GM12874 (cell line): ENCODE data around the gene IFIT1.

Experiments
- CTCF ChIP-seq: IDR thresholded peaks from 2 replicates; pipeline ENCODE4 v1.5.1; 2011; ENCODE audit warnings: low read depth, mild to moderate bottlenecking, control low read depth, low read length, moderate library complexity; ENCODE audit not compliant: insufficient read depth

The IFIT1 gene

GRCh38 chr10:89393898-89394297 is 1.5 kb downstream of the IFIT1 start:
- no peak for TF ChIP-seq CTCF

DNA sequence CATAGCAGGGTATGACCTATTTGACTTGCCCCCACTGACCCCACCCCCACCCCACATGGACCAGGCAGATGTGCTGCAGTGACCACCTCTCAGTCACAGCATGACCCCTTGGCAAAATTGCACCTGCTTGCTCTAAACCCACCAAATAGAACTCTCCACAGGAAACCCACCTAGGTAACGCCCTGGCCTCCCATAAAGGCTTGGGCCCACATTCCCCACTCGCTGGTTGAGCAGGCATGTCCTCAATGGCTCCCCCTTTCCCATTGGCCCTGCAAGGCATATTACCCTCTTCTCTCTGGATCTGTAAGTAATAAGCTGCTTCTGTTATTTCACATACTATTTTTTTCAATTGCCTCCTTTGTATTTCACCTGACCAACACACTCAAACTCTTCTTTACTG is 2.7 kb downstream of the IFIT1 start:
- TF ChIP-seq CTCF, result no peak

DNA sequence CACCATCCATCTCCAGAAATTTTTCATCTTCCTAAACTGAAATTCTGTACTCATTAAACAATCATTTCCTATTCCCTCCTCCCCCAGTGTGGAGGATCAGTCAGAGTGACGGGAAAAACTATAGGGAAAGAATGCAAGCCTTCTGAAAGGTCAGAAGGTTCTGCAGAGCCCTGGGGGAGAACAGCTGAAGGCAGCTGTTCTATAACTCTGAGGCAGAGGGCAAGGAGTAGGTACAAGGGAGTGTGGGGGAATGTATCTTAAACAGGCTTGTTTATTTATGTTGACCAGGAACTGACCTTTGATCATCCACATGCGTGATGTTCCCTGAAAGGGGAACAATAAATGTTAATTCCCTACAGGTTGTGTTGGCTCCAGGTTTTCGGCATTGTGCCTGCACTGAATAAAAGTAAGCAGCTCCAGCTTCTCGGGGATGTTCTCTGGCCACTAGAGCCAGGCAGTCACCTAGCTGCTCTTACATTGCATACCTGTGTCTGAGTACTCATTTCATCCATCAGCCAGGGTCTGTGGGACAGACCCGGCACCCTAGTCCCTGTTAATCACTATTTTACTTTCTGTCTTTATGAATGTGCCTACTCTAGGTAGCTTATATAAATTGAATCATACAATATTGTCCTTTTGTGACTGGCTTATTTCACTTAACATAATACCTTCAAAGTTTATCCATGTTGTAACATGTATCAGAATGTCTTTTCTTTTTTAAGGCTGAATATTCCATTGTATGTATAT is 5.8 kb downstream of the IFIT1 start:
- no peak for TF ChIP-seq CTCF

DNA sequence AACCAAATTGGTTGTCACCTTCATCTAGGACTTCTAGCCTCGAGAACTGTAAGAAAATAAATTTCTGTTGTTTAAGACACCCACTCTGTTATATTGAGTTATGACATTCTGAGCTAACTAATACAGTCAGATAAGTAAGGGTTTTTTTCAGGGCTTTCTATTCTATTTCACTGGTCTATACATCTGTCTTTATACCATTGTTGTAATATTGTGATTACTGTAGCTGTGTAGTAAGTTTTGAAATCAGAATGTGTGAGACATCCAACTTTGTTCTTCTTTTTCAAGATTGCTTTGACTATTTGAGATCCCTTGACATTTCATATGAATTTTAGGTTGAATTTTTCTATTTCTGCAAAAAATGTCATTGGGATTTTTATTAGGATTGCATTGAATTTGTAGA is 7.5 kb downstream of the IFIT1 start:
- TF ChIP-seq CTCF, result no peak

- no peak for TF ChIP-seq CTCF
Measured at GRCh38 chr10:89403043-89403442, 10.6 kb downstream of the IFIT1 start.

GRCh38 chr10:89404104-89405047 is 12.0 kb downstream of the IFIT1 start:
- no peak for TF ChIP-seq CTCF

GRCh38 chr10:89413398-89413912 is 21.0 kb downstream of the IFIT1 start:
- no peak for TF ChIP-seq CTCF
